Measurements from ENCODE around the gene PTPRG.

GRCh38 chr3:62236016-62236415, 674.6 kb downstream of the PTPRG start:
- TF ChIP-seq CTCF (IDR thresholded peaks at IDR 0.05): no peak
- no peak for TF ChIP-seq POLR2A (IDR thresholded peaks at IDR 0.05)
- TF ChIP-seq EP300 (IDR thresholded peaks at IDR 0.05): no peak
- no peak for TF ChIP-seq POLR2AphosphoS5 (IDR thresholded peaks at IDR 0.05)

All from suprapubic skin (tissue), 4 donors.